HG02798 (cell line): Measurements from ENCODE around the gene IFT88.

ENCODE experiments used
- ATAC-seq: cut with Tn5 transposase; IDR thresholded peaks from one replicate; pipeline ENCODE4 v1.9.1; 2021; ENCODE audit warnings: mild to moderate bottlenecking; ENCODE audit not compliant: unreplicated experiment, poor library complexity

Gene IFT88

DNA sequence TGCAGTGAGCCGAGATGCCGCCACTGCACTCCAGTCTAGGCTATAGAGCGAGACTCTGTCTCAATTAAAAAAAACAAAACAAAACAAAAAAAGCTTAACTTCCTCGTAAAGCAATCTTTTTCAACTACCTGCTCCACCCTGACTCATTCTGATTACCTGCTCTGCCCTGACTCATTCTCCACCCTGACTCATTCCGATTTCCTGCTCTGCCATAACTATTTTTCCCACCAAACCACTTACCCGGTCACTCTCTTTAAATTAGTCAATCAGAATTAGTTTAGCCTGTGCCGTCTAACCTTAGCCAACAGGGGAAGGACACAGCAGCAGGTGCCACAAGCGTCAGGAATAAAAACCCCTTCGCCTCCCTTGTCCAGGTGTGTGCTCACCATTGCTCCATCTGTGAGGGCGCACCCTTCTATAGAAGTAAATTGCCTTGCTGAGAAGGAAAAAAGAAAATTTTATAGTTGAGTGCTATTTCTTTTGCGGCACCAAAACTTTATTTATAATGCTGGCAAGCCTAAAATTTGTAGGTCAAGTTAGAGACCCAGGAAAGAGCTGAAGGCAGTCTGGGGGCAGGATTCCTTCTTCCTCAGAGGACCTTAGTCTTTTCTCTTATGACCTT, 1.7 kb upstream of the IFT88 start:
- ATAC-seq, result no peak

DNA sequence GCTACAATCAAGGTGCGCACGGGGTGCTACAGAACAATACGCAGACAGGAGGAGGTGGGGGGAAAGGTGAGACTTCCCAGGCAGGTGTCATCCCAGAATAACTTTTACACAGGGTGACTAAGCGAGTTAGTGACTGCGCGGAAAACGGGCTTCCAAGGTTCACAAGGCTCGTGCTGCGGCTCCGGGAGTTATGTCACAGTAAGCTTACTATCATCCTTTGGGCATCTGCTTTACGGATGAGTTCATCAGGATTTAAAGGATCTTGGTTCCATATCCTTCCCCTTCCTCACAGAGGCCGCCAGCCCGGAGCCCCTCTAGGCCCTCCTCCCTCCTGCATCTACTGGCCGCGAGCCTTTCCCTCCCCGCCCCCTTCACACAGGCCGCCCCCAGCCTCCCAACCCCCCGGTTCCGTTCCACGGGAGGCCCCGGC, 474 bp upstream of the IFT88 start:
- peak; percentile 37 for ATAC-seq

DNA sequence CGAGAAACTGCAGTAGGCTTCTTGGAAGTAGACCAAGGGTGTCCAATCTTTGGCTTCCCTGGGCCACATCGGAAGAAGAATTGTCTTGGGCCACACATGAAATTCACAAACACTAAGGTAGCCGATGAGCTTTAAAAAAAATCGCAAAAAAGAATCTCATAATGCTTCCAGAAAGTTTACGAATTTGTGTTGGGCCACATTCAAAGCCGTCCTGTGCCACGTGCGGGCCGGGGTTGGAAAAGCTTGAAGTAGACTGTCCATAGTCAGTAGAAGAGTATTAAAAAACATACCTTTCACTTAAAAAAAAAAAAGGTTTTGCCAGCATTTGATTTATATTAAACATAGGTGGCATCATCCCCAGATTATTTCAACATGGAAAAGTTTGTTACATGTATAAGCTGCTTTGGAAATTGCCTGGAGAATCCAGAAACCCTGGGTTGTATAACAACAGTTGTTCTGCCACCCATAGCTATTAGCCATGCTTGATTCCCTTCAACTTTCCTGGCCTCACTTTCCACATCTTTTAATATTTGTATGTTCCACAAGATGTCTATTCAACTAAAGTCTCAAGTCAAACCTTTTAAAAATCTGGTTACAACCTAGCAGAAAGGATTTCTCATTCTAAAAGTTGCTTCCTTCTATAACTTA, 1.0 kb downstream of the IFT88 start:
- no peak for ATAC-seq

DNA sequence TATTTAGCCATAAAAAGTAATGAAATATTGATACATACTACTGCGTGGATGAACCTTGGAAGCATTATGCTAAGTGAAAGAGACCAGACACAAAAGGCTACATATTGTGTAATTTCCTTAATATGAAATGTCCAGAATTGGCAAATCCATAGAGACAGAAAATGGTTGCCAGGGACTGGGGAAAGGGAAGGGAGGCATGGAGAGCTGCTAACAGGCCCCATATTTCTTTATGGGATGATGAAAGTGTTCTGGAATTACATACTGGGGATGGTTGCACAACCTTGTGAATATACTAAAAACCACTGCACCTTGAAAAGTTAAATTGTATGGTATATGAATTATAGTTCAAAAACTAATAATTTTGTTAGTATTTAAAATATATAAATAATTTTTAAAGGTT, 3.6 kb downstream of the IFT88 start:
- no peak for ATAC-seq

DNA sequence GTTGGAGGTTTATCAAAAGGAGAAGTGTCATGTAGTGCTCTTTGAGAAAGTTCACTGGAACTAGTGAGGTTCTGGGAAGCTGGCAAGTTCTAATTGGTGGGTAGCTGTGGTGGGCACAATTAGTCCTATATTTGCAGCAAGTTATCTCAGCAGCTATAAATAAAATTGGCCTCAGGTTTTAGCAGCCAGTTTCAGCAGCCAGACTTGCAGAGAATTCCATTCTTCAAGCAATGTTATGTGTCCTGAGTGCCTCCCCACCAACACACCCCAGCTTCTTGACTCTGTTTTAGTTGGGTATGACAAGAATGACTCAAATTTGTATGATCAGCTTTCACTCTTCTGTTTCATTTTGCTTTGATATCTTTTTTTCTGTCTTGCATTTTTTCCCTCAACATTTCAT, 4.7 kb downstream of the IFT88 start:
- no peak for ATAC-seq

DNA sequence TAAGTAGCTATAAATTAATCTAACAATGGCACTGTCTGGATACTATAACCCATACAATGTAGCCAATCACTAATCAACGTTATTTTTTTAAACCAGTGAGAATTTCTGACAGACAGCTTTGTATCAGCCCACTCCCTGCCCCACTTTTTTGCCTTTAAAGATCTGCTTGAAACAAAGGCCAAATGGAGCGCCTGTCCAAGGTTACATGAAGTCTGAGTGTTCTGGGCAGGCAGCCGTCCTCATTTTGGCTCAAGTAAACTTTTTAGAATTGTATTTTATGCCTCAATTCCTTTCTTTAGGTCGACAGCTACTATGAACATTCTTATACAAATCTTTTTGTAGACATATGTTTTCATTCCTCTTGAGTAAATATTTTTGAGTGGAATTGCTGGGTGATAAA, 6.2 kb downstream of the IFT88 start:
- ATAC-seq, result no peak

DNA sequence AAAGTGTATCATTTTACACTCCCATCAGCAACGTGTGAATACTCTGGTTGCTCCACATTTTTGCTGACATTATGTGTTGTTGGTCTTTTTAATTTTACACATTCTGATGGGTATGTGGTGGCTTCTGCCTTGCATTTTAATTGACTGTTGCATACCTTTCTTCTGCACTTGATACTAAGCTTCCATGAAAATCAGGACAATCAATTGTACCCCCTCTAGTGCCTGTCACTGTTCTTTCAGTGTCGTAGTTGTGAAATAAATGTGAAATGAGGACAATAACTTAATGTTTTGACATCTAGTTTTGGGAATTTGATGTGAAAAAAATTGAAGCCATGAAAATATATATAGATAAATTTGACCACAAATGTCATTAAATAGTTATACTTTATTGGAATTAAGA, 6.7 kb downstream of the IFT88 start:
- ATAC-seq, result no peak

DNA sequence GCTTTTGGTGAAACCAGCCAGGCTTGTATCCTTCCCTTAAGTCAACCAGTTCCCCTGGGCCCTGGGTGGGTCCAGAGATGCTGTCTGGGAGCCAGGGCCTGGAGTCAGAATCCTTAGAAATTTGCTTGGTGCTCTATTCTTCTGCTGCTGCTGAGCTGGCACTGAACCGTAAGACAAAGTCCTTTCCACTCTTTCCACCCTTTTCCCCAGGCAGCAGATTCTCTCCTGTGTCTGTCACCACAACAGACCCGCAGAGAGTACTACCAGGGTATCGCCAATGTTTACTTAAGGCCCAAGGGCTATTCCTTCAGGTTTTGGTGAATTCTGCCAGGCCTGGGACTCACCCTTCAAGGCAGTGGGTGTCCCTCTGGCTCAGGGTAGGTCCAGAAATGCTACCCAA, 12.2 kb downstream of the IFT88 start:
- ATAC-seq, result no peak

DNA sequence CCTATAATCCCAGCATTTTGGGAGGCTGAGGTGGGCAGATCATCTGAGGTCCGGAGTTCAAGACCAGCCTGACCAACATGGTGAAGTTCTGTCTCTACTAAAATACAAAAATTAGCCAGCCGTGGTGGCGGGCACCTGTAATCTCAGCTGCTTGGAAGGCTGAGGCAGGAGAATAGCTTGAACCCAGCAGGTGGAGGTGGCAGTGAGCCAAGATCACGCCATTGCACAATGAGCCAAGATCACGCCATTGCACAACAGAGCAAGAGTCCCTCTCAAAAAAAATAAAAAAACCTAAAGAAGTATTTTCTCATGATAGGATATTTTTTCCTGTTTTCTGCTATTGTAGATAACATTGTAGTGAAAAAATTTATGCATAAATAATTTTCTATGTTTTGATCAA, 13.3 kb downstream of the IFT88 start:
- ATAC-seq, result no peak

DNA sequence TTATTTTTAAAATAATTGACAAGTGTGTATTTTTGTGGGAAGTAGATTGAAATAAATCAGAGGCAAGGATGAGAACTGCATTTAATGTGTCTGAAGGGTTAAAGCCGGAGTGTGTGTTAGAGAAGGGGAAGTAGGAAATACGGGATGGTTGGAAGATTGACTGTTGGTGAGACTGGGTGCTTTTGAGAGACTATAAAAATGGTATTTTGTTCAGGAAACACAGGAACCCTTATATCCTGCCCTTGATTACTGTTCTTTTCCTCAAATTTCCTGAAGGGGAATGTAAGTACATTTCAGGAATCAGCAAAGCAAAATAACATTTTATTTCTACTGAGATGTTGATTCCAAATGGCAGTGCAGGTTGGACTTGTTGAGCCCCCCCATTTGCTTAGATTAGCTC, 15.1 kb downstream of the IFT88 start:
- ATAC-seq, result no peak

DNA sequence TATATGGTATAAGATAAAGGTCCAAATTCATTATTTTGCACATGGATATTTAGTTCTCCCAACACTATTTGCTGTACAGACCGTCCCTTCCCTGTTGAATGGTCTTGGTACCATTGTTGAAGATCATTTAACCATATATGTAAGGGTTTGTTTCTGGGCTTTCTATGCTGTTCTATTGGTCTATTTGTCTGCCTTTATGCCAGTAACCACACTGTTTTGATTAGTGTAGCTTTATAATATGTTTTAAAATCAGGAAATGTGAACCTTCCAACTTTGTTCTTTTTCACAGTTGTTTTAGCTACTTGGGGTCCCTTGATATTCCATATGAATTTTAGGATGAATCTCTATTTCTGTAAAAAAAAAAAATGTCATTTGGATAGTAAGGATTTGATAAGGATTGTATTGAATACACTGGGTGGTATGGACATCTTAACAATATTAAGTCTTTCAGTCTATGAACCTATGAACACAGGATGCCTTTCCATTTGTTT, 16.9 kb downstream of the IFT88 start:
- no peak for ATAC-seq

DNA sequence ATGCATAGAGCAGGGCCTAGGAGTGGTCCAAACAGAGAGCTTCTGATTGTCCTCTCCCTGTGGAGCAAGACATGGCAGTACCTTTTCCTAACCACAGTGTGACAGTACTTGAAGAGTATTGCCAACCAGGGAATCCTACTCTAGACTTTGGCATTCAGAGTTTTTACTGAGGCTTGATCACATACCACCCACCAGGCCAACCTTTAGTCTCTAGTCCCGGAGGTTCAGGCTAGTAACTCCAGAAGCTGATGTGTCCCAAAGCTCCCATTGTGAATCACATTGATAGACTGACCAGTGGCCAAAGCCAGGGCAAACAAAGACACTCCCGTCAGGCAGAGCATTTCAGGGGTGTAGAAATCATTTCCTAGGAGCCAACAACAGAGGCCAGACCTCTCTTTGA, 18.4 kb downstream of the IFT88 start:
- ATAC-seq, result no peak

DNA sequence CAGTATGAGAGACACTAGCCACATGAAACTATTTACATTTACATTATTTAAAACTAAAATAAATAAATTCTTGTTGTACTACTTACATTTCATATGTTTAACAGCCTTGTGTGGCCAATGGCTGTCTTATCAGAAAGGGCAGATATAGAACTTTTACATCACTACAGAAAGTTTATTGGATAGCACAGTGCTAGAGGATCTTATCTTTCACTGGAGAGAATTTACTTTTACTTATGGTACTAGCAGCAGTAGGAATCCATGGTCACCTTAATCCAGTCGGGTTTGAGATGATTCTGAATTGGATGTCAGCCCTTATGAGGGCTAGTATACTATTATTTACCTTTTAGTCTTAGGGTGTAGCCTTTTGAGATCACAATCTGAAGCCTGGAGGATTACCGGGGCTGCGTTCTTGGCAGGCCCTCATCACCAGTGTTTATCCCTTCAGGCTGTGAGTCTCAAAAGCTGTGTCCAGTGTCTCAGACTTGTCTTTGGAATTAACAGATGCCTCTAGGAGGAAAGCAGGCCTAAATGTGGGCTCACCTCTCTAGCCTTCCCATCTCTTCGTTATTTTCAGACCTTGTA, 21.7 kb downstream of the IFT88 start:
- ATAC-seq, result no peak

DNA sequence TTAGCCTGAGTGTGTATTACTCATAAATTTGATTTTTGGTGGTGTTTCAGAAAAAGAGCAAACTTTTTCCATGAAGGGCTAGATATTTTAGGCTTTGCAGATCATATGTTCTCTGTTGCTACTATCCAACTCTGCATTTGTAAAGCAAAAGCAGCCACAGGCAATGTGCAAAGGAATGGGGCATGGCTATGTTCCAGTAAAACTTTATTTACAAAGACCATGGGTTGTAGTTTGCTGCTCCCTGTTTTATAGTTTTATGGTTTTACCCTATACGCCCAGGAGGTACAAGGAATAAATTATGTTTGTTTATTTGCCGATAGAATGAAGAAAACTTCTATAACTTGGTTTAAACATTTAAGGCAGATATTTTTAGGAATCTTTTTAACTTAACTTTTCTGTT, 23.6 kb downstream of the IFT88 start:
- ATAC-seq, result no peak

DNA sequence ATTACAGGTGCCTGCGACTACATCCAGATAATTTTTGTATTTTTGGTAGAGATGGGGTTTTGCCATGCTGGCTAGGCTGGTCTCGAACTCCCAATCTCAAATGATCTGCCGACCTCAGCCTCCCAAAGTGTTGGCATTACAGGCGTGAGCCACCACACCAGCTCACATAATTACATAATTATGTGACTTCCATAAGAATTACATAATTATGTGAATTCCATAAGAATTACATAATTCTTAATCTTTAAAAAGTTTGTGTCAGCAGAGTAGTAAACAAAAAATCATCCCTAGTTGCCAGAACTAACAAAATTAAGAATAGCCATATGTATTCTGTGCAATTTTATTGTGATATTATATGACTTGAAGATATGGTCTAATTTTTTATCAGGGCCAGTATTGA, 25.6 kb downstream of the IFT88 start:
- ATAC-seq, result no peak

DNA sequence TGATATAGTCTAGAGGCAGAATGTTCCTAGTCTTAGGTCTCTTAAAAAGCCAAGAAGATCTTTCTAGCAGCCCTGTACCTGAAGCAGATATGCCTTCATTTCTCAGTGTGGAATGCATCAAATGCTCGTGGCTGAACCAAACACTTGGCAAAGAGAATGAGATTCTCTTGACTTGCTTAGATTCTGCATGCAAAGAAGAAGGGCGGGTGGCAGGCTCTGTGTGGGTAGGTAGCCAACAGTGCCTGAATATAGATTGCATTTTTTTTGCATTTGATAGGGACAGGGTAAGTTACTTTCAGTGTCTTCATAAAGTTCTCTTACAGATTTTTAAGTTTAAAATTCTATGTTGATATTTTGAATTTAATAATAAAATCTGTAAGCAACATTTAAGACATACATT, 27.3 kb downstream of the IFT88 start:
- no peak for ATAC-seq

DNA sequence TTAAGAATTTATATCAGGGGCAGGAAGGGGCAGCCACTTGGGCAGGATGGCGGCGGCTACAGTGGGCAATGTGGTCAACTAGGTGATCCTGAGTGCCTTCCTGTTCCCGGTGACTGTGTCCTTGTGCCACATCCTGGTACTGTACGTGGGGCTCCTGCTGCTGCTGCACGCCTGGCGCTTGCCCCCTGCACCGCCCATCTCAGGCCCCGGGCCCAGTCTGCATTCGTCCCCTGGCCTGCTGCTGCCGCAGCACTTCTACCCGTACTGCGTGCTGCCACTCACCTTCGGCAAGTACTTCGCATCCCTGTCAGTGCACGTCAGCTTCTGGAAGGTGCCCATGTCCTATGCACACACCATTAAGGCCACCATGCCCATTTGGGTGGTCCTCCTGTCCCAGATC, 40.1 kb downstream of the IFT88 start:
- no peak for ATAC-seq

DNA sequence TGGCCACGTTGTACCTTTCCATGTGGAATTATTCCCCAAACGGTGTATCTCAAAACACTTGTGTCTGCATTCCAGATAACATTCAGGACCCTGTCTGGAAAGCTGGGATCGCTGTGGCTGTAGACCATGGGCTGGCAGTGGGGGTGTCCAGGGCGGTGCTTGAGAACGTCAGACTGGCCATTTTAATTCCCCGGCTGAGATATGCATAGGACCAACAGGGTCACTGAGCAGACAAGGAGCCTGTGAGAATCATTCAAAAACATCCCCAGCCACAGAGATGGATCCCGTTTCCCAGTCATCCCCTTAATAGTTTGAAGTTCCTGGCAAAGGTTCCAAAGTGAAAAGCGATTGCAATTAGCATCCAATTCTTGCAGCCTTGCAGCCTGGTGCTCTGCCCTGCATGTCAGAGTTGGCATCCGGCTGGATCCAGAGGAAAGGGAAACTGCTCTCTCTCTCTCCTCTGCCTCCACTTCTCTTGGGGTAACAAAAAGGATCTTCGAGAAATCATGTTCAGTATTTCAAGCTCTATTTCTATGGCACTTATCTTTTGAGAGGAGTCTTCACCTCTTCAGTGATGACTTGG, 41.6 kb downstream of the IFT88 start:
- no peak for ATAC-seq

DNA sequence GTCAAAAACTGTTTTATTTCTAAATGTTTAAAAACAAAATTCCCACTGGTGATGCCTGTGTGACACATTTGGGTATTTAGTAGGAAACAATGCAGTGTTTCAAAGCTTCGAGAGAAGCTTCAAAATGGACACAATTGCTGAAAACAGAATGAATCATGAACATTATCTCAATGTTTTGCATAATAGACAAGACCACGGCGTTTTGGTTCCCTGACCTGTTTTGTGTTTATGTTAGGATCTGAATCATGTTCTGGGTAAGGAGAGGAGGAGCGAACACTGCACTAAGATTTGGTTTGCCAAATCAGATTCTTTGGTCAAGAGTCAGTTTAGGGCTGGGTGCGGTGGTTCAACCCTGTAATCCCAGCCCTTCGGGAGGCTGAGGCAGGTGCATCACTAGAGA, 42.2 kb downstream of the IFT88 start:
- no peak for ATAC-seq

DNA sequence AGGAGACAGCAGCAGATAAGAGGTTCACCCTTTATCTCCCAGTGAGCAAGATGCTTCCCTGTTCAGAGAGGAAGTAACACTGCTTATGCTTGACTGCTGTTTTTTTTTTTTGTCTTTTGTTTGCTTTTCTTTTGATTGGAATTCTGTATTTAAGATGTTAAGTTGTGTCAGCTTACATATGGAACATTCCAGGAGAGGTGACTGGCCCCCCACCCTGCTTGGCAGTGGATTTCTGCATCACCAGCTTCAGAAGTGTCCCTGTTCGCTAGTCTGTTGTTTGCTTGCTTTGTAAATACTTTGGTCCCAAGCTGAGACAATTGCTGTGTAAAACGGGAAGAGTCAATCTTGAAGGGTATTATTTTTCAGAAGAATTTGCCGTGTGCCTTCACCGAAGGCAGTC, 43.0 kb downstream of the IFT88 start:
- ATAC-seq, result no peak

DNA sequence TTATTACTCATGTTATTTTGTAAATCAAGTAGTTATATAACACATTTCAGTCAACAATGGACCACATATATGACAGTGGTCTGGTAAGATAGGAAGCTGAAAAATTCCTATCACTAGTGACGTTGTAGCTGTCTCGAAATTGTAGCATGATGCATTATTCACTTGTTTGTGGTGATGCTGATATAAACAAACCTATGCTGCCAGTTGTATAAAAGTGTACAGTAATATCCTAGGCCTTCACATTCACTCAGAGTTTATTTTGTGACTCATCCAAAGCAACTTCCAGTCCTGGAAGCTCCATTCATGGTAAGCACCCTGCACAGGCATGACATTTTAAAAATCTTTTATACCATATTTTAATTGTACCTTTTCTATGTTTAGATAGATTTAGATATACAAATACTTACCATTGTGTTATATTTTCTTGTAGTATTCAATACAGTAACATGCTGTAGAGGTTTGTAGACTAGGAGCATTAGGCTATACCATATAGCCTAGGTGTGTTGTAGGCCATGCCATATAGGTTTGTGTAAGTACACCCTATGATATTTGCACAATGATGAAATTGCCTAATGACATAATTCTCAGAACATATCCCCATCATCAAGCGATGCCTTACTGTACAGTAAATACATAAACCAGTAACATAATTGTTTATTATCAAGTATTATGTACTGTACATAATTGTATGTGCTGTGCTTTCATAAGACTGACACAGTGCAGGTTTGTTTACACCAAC, 49.3 kb downstream of the IFT88 start:
- ATAC-seq, result no peak
